NCI-H510A (cell line): Measurements from ENCODE around the gene DTHD1.

Experiments
- DNase-seq: peaks from one replicate; lab custom pipeline; 2025; lab: John Stamatoyannopoulos, UW

The DTHD1 gene

GRCh38 chr4:36348403-36348938, 67.1 kb downstream of the DTHD1 start:
- DNase-seq = no peak

- DNase-seq = no peak
These were observed 68.6 kb downstream of the DTHD1 start for GRCh38 chr4:36349938-36350549.

- peak; percentile 0 for DNase-seq
These were observed 69.8 kb downstream of the DTHD1 start for GRCh38 chr4:36351082-36351666.

GRCh38 chr4:36353998-36354397, 72.6 kb downstream of the DTHD1 start:
- DNase-seq = no peak

GRCh38 chr4:36358173-36358572, 76.8 kb downstream of the DTHD1 start:
- DNase-seq = no peak

GRCh38 chr4:36360755-36361154, 79.3 kb downstream of the DTHD1 start:
- no peak for DNase-seq

GRCh38 chr4:36363024-36363423, 81.6 kb downstream of the DTHD1 start:
- DNase-seq = no peak

- no peak for DNase-seq
These were observed 93.6 kb downstream of the DTHD1 start for GRCh38 chr4:36374836-36375511.

- no peak for DNase-seq
These were observed 104.6 kb downstream of the DTHD1 start for GRCh38 chr4:36385951-36386571.

- no peak for DNase-seq
These were observed 105.3 kb downstream of the DTHD1 start for GRCh38 chr4:36386691-36387090.

GRCh38 chr4:36388710-36389109, 107.3 kb downstream of the DTHD1 start:
- DNase-seq = no peak

GRCh38 chr4:36391411-36391810, 110.0 kb downstream of the DTHD1 start:
- DNase-seq = no peak

- DNase-seq = no peak
These were observed 110.6 kb downstream of the DTHD1 start for GRCh38 chr4:36392024-36392423.

- DNase-seq = no peak
These were observed 111.5 kb downstream of the DTHD1 start for GRCh38 chr4:36392916-36393315.
